Measurements from ENCODE around the gene FBXO22. TPM values are rescaled to one million over a fixed set of nuclear protein-coding genes. Genes with fewer than 3 reads are reported as not detected.

FBXO22 gene
- 36.7 and 43.1 TPM in 2 replicates for total RNA-seq

GRCh38 chr15:75903331-75904239 lies at the start of gene FBXO22:
FBXO22 (plus strand) TSS chr15:75903878; CDS start chr15:75903964, 86 bp downstream.

Other genes with a start within 250 kb of the FBXO22 start
- 72.4 and 79.4 TPM in 2 replicates for gene CSPG4, start 191.0 kb upstream of the FBXO22 start, total RNA-seq
- 27.4 and 33.1 TPM in 2 replicates for gene UBE2Q2, start 60.4 kb upstream of the FBXO22 start, total RNA-seq
- not detected in 2 replicates for gene NRG4, start 108.5 kb downstream of the FBXO22 start, total RNA-seq
- under 0.01 TPM in 1 of 2 replicates, not detected in the other for gene TMEM266, start 156.1 kb downstream of the FBXO22 start, total RNA-seq